Measurements from ENCODE around the gene WDR11. TPM values are rescaled to one million over a fixed set of nuclear protein-coding genes. Genes with fewer than 3 reads are reported as not detected.
A peak's percentile ranks its signal among the peaks of the same experiment; 100 is the strongest.

The WDR11 gene, protein sequence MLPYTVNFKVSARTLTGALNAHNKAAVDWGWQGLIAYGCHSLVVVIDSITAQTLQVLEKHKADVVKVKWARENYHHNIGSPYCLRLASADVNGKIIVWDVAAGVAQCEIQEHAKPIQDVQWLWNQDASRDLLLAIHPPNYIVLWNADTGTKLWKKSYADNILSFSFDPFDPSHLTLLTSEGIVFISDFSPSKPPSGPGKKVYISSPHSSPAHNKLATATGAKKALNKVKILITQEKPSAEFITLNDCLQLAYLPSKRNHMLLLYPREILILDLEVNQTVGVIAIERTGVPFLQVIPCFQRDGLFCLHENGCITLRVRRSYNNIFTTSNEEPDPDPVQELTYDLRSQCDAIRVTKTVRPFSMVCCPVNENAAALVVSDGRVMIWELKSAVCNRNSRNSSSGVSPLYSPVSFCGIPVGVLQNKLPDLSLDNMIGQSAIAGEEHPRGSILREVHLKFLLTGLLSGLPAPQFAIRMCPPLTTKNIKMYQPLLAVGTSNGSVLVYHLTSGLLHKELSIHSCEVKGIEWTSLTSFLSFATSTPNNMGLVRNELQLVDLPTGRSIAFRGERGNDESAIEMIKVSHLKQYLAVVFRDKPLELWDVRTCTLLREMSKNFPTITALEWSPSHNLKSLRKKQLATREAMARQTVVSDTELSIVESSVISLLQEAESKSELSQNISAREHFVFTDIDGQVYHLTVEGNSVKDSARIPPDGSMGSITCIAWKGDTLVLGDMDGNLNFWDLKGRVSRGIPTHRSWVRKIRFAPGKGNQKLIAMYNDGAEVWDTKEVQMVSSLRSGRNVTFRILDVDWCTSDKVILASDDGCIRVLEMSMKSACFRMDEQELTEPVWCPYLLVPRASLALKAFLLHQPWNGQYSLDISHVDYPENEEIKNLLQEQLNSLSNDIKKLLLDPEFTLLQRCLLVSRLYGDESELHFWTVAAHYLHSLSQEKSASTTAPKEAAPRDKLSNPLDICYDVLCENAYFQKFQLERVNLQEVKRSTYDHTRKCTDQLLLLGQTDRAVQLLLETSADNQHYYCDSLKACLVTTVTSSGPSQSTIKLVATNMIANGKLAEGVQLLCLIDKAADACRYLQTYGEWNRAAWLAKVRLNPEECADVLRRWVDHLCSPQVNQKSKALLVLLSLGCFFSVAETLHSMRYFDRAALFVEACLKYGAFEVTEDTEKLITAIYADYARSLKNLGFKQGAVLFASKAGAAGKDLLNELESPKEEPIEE
- total RNA-seq, result 10 to 100 TPM; 20.1 to 36.7 (median 26.0) TPM
- long read RNA-seq, partial matches to known transcripts, result 1 of 1 reads
- long read RNA-seq, other reads (novel, unspliced or antisense), result 0 of 1 reads

DNA sequence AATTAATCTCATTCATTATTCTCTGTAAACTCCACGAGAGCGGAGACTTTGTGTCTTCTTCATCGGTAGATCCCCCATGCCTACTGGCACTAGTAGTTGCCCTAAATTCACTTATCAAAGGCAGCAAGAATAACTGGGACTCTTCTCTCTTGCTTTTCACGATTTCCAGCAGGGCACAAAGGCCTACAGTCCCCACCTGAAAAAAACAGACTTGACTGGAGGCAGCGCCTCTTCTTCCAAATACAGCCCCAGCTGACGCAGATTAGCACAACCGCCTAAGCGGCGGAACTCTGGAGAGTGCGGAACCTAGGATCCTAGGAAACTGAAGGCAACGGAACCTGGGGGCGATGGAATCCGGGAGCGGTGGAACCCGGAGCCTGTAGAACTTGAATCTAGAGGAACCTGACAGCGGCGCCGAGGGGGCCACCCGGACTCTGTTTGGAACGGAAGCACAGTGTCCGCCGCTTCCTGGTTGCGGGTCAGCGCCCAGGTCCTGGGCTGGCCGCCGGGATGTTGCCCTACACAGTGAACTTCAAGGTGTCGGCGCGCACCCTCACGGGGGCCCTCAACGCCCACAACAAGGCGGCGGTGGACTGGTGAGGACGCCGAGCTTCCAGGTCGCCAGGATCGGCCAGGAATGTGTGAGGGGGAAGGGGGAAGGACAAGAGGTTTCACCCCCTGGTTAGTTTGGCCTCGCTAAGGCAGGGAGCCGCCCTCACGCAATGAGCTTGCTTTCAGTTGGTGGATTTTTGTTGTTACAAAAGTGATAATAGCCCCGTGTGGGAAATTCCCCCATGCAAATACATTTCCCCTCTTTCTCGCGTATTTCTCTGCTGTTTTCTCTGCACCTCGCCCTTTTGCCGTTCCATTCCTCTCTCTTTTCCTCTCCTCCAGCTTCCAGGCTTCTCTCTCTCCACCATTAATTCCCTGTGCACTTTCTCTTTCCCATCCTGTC lies at the start of gene WDR11:
WDR11 (plus strand) TSS at position 452 of the 955 bp plus-strand sequence; CDS start at position 511, 59 bp downstream.
- Histone ChIP-seq H3K4me3 (peak within 1 kb of the TSS; percentile 66 to 76 (median 66)), H3K27me3 (no peaks in the 10 kb centered on the region), H3K27ac (peak within 1 kb of the TSS; percentile 69 to 81 (median 71)), H3K4me1 (peaks cover 0 to 16% (median 4%) of the 10 kb centered on the region in 4 donors), H3K9me3 (no peaks in the 10 kb centered on the region), H3K36me3 (no peaks in the 10 kb centered on the region)
- peak; percentile 79 for TF ChIP-seq POLR2A (IDR thresholded peaks at IDR 0.05)
- TF ChIP-seq, protein P1, sequence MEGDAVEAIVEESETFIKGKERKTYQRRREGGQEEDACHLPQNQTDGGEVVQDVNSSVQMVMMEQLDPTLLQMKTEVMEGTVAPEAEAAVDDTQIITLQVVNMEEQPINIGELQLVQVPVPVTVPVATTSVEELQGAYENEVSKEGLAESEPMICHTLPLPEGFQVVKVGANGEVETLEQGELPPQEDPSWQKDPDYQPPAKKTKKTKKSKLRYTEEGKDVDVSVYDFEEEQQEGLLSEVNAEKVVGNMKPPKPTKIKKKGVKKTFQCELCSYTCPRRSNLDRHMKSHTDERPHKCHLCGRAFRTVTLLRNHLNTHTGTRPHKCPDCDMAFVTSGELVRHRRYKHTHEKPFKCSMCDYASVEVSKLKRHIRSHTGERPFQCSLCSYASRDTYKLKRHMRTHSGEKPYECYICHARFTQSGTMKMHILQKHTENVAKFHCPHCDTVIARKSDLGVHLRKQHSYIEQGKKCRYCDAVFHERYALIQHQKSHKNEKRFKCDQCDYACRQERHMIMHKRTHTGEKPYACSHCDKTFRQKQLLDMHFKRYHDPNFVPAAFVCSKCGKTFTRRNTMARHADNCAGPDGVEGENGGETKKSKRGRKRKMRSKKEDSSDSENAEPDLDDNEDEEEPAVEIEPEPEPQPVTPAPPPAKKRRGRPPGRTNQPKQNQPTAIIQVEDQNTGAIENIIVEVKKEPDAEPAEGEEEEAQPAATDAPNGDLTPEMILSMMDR (IDR thresholded peaks at IDR 0.05), result no peak
- 9% methylated on average over 19 of the region's 45 CpGs for WGBS (ENCODE audit: insufficient coverage, low coverage, low lambda C conversion rate, missing lambda C conversion rate)
- DNase-seq (peak; percentile 90 to 93 (median 93)), ATAC-seq (peak; percentile 99 to 100 (median 100))
- intact Hi-C loops (cut with DNase I), result no loop called here

DNA sequence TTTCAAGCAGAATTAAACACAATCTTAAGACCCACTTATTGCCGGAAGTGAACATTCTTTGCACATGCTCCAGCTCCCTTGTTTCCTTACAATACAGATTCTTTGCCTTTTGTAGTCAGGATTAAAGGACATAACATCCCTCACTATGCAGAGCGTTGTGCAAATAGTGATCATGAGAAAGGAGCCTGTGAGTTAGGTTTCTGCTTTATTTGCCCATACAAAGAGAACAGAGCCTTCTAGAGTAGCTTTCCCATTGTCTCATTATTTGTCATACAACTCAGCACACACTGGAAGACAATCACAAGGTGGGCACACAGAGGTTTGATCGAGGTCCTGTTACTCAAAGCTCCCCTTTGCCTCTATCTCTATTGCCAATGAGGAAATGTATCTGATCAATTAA lies 48.2 kb upstream of the WDR11 start:
- no peak overlapping the region for H3K27ac ChIP-seq
- DNase-seq (no peak), ATAC-seq (no peak)
- H3K9me3 ChIP-seq, result no peaks in the 10 kb centered on the region
- 36% methylated on average over 3 of the region's 3 CpGs for WGBS (ENCODE audit: insufficient coverage, low coverage, low lambda C conversion rate, missing lambda C conversion rate)
- intact Hi-C loops (cut with DNase I), result no loop called here
- no peaks in the 10 kb centered on the region for H3K36me3 ChIP-seq
- no peaks in the 10 kb centered on the region for H3K27me3 ChIP-seq
- H3K4me3 ChIP-seq, result no peak overlapping the region
- TF ChIP-seq, protein P1 (IDR thresholded peaks at IDR 0.05), result no peak
- no peak for TF ChIP-seq POLR2A (IDR thresholded peaks at IDR 0.05)
- no peaks in the 10 kb centered on the region for H3K4me1 ChIP-seq

DNA sequence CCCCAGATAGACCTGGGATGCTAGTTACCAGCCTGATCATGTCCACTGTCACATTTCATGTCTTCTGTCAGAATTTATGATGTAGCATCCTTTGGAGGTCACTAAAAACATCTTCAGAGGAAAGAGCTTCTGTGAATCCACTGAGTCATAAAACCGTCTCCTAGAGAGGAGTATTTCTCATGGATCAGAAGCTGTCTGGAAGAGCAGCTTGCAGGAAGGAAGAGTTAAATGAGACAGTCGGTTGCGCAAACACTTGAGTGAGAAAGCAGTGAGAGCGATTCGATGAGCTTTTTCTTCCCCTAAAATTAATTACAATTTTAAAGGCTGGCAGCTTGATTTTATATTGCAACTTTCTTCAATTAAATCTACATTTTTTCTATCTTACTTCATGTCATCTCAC lies 47.2 kb upstream of the WDR11 start:
- intact Hi-C loops (cut with DNase I), result no loop called here
- no peak for ATAC-seq
- WGBS (ENCODE audit: insufficient coverage, low coverage, low lambda C conversion rate, missing lambda C conversion rate), result 60% methylated on average over 5 of the region's 5 CpGs

More for the DNA sequence above, 47.2 kb upstream of the WDR11 start:
- H3K4me3 ChIP-seq, result no peak overlapping the region
- TF ChIP-seq, protein P1 (IDR thresholded peaks at IDR 0.05), result no peak
- TF ChIP-seq POLR2A (IDR thresholded peaks at IDR 0.05), result no peak
- no peaks in the 10 kb centered on the region for H3K36me3 ChIP-seq
- no peaks in the 10 kb centered on the region for H3K9me3 ChIP-seq
- no peak overlapping the region for H3K27ac ChIP-seq
- no peaks in the 10 kb centered on the region for H3K27me3 ChIP-seq
- no peaks in the 10 kb centered on the region for H3K4me1 ChIP-seq
- no peak for DNase-seq

Data from right lobe of liver (tissue), 6 donors.